ENCODE data around the gene KCNK10. TPM values are rescaled to one million over a fixed set of nuclear protein-coding genes. Genes with fewer than 3 reads are reported as not detected.

KCNK10 gene
- total RNA-seq, 2 donors from 2014 or later = not detected

DNA sequence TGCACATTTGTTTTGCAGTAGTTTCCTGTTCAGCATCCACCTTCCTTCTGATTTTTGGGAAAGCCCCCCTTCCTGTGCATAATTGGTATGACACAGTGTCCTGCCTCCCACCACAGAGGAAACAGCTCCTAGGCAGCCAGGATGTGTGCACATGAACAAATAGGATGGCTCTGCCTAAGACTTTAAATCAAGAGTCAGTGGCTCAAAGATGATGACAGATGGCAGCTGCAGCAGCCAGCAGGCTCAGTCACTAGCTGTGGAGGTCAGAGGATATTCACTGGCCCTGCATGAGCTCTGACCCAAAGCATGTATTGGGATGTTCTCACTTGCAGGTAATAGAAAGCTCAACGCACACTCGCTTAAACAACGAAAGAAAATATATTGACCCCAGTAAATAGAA is 90.3 kb downstream of the KCNK10 start:
- TF ChIP-seq, protein P1, sequence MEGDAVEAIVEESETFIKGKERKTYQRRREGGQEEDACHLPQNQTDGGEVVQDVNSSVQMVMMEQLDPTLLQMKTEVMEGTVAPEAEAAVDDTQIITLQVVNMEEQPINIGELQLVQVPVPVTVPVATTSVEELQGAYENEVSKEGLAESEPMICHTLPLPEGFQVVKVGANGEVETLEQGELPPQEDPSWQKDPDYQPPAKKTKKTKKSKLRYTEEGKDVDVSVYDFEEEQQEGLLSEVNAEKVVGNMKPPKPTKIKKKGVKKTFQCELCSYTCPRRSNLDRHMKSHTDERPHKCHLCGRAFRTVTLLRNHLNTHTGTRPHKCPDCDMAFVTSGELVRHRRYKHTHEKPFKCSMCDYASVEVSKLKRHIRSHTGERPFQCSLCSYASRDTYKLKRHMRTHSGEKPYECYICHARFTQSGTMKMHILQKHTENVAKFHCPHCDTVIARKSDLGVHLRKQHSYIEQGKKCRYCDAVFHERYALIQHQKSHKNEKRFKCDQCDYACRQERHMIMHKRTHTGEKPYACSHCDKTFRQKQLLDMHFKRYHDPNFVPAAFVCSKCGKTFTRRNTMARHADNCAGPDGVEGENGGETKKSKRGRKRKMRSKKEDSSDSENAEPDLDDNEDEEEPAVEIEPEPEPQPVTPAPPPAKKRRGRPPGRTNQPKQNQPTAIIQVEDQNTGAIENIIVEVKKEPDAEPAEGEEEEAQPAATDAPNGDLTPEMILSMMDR (IDR thresholded peaks at IDR 0.05) = no peak
- H3K27ac ChIP-seq = no peak overlapping the region
- no peaks in the 10 kb centered on the region for H3K4me1 ChIP-seq

DNA sequence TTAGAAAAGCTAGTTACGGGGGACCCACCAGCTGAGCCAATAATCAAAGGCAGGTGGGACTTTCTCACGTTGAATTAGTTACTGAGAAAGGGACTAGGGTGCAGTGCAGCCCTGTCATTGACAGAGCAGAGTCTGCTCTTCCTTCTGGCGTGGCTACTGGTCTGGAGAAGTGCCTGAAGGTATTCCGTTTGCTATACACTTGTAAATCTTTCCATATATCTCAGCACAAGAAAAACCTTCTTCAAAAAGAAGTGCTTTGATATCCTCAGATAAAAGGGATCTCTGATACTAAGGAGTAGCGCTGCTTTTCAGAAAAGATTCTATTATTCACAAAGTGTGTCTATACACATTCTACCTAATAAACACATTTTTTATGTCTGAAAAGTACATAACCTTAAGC is 91.5 kb downstream of the KCNK10 start:
- Histone ChIP-seq H3K9me3 (no peaks in the 10 kb centered on the region), H3K36me3 (no peaks in the 10 kb centered on the region), H3K27me3 (no peaks in the 10 kb centered on the region), H3K4me1 (no peaks in the 10 kb centered on the region), H3K4me3 (no peak overlapping the region), H3K27ac (no peak overlapping the region)
- TF ChIP-seq, protein P1 (IDR thresholded peaks at IDR 0.05) = no peak
- DNase-seq (ENCODE audit: low spot score) = no peak

More for the DNA sequence above, 90.3 kb downstream of the KCNK10 start:
- Histone ChIP-seq H3K27me3 (no peaks in the 10 kb centered on the region), H3K9me3 (no peaks in the 10 kb centered on the region), H3K4me3 (no peak overlapping the region), H3K36me3 (no peaks in the 10 kb centered on the region)
- no peak for DNase-seq (ENCODE audit: low spot score)

DNA sequence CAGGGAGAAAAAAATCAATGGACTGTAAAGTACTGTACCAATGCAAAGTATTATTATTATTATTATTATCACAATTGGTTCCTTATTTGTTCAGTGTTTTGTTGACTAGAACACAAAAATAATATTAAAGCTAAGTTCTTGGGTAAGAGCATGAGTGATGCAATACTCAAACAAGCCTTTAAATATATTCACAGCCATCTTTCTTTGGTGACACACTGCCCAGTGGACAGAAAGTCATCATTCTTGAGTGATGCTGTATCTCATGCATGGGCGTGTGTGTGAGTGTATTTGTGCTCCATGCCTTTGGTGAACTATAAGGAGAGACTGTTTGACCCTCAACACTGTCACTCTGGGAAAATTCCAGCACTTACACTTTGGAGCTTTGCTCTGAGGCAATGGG is 93.6 kb downstream of the KCNK10 start:
- no peaks in the 10 kb centered on the region for H3K9me3 ChIP-seq
- no peak overlapping the region for H3K4me3 ChIP-seq
- H3K27ac ChIP-seq = no peak overlapping the region
- TF ChIP-seq, protein P1 (IDR thresholded peaks at IDR 0.05) = no peak
- no peaks in the 10 kb centered on the region for H3K4me1 ChIP-seq
- H3K36me3 ChIP-seq = no peaks in the 10 kb centered on the region
- DNase-seq (ENCODE audit: low spot score) = no peak
- no peaks in the 10 kb centered on the region for H3K27me3 ChIP-seq

DNA sequence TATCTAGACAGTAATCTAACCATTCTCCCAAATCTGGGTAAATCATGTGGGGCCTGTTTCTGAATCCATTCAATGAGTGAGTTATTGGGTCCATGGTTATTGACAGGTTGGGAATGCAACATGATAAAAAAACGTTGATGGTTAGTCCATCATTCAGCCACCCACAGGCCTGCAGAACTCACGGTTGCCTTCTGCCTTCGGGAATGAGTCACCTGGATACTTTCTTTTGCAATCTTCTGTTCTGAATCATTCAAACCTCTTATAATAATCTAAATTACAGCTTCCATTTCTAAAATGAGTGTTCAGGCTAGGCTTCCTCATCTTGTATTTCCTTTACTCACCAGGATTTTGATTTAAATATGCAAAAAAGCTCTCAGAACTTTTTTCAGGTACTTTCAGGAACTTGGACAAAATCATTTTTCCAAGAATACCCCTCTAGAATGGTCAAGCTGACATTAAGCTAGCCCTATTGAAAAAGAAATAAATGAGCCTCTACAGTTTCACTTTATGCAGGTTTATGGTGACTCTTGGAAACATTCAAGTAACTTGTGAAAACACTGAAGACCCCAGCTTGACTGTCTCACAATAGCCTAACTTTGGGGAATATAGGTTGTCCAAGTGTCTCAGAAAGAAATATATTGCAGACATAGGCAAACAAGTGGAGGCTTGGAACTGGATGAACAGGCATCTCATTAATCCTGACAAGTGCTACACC is 94.4 kb downstream of the KCNK10 start:
- TF ChIP-seq, protein P1 (IDR thresholded peaks at IDR 0.05) = no peak

DNA sequence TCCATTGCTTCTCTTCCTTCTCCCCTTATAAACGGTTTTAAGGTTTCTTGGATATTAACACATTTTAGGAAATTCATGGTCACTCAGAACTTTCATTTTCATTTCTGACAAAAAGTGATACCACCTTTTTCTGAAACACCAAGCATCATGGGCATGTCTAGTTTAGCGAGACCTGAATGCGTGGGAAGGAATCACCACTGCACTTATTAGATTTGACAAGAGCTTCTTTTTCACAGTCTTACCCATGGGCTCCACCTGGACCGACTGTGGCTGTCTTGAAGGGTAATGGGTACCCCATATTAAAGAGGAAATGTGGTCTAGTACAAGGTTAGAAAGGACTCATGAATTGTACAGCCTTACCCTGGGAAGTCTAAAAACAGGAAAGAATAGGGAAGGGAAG is 95.4 kb downstream of the KCNK10 start:
- Histone ChIP-seq H3K27ac (no peak overlapping the region), H3K36me3 (no peaks in the 10 kb centered on the region), H3K9me3 (peaks cover 0 to 12% of the 10 kb centered on the region in 2 donors), H3K4me1 (no peaks in the 10 kb centered on the region), H3K27me3 (no peaks in the 10 kb centered on the region), H3K4me3 (no peak overlapping the region)
- TF ChIP-seq, protein P1 (IDR thresholded peaks at IDR 0.05) = no peak
- no peak for DNase-seq (ENCODE audit: low spot score)

More for the DNA sequence above, 94.4 kb downstream of the KCNK10 start:
- Histone ChIP-seq H3K27ac (no peak overlapping the region), H3K36me3 (no peaks in the 10 kb centered on the region), H3K27me3 (no peaks in the 10 kb centered on the region), H3K4me1 (no peaks in the 10 kb centered on the region), H3K4me3 (no peak overlapping the region), H3K9me3 (peaks cover 0 to 2% of the 10 kb centered on the region in 2 donors)
- DNase-seq (ENCODE audit: low spot score) = no peak

DNA sequence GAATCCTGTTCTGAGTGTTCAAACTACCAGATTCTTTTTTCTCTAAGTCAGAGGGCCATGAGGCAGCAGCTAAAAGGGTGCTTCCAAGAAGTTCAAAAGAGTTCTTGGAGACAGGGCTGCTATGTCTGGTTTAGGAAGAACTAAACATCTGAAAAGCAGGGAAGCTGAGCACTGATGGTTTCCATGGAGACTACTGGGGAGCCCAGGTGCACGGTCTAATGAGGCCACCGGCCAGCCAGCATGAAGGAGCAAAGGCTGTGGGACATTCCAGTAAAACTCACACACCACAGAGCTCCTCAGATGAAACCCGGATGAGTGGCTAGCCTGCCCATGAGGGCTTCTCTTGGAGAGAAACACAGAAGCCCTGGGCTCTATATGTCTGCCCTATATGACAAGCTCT is 97.3 kb downstream of the KCNK10 start:
- Histone ChIP-seq H3K9me3 (peaks cover 0 to 13% of the 10 kb centered on the region in 2 donors), H3K36me3 (no peaks in the 10 kb centered on the region), H3K4me1 (no peaks in the 10 kb centered on the region), H3K27ac (no peak overlapping the region), H3K27me3 (no peaks in the 10 kb centered on the region), H3K4me3 (no peak overlapping the region)
- DNase-seq (ENCODE audit: low spot score) = no peak
- TF ChIP-seq, protein P1 (IDR thresholded peaks at IDR 0.05) = no peak
